ENCODE measurements around the gene CHST8.

The CHST8 gene

GRCh38 chr19:33689868-33690267 is 68.1 kb downstream of the CHST8 start:
- Histone ChIP-seq H3K4me1 (ENCODE audit: insufficient read depth, low read length) (no peaks in the 10 kb centered on the region), H3K4me3 (ENCODE audit: low read depth in 1 of 2, low read length in 2 of 2) (no peak overlapping the region), H3K79me2 (ENCODE audit: insufficient read depth, low read length) (no peaks in the 10 kb centered on the region), H2AFZ (ENCODE audit: low read depth, low read length) (no peak overlapping the region), H3K9me3 (ENCODE audit: insufficient read depth, low read length, severe bottlenecking) (no peaks in the 10 kb centered on the region), H3K36me3 (ENCODE audit: insufficient read depth, low read length) (no peaks in the 10 kb centered on the region), H3K4me2 (ENCODE audit: insufficient read depth, low read length) (no peak overlapping the region), H3K27me3 (ENCODE audit: insufficient read depth, low read length, poor library complexity) (no peaks in the 10 kb centered on the region), H4K20me1 (ENCODE audit: insufficient read depth, low read length) (no peaks in the 10 kb centered on the region), H3K9ac (ENCODE audit: low read depth, low read length) (no peak overlapping the region), H3K27ac (ENCODE audit: low read length) (no peak overlapping the region)
- no peak for DNase-seq
- no peak for ATAC-seq (ENCODE audit: insufficient read depth, low read depth)
- no peak for TF ChIP-seq CTCF (IDR thresholded peaks at IDR 0.05; ENCODE audit: borderline replicate concordance, extremely low read depth, low read length, poor library complexity, severe bottlenecking)
- no peak for TF ChIP-seq EZH2 (IDR thresholded peaks at IDR 0.05; ENCODE audit: borderline replicate concordance, low read depth, low read length, severe bottlenecking)

GRCh38 chr19:33690378-33691029 is 68.8 kb downstream of the CHST8 start:
- H2AFZ ChIP-seq (ENCODE audit: low read depth, low read length): no peak overlapping the region
- H3K4me2 ChIP-seq (ENCODE audit: insufficient read depth, low read length): no peak overlapping the region
- TF ChIP-seq EZH2 (IDR thresholded peaks at IDR 0.05; ENCODE audit: borderline replicate concordance, low read depth, low read length, severe bottlenecking) (no peak), CTCF (IDR thresholded peaks at IDR 0.05; ENCODE audit: borderline replicate concordance, extremely low read depth, low read length, poor library complexity, severe bottlenecking) (no peak)
- no peaks in the 10 kb centered on the region for H3K27me3 ChIP-seq (ENCODE audit: insufficient read depth, low read length, poor library complexity)
- H3K9ac ChIP-seq (ENCODE audit: low read depth, low read length): no peak overlapping the region
- DNase-seq: no peak
- no peaks in the 10 kb centered on the region for H4K20me1 ChIP-seq (ENCODE audit: insufficient read depth, low read length)
- H3K4me1 ChIP-seq (ENCODE audit: insufficient read depth, low read length): no peaks in the 10 kb centered on the region
- no peaks in the 10 kb centered on the region for H3K9me3 ChIP-seq (ENCODE audit: insufficient read depth, low read length, severe bottlenecking)
- H3K27ac ChIP-seq (ENCODE audit: low read length): no peak overlapping the region
- no peaks in the 10 kb centered on the region for H3K79me2 ChIP-seq (ENCODE audit: insufficient read depth, low read length)
- H3K36me3 ChIP-seq (ENCODE audit: insufficient read depth, low read length): no peaks in the 10 kb centered on the region
- no peak for ATAC-seq (ENCODE audit: insufficient read depth, low read depth)
- no peak overlapping the region for H3K4me3 ChIP-seq (ENCODE audit: low read depth in 1 of 2, low read length in 2 of 2)

GRCh38 chr19:33691030-33691427 is 69.3 kb downstream of the CHST8 start:
- DNase-seq: no peak
- Histone ChIP-seq H3K4me2 (ENCODE audit: insufficient read depth, low read length) (no peak overlapping the region), H3K27me3 (ENCODE audit: insufficient read depth, low read length, poor library complexity) (no peaks in the 10 kb centered on the region), H3K4me1 (ENCODE audit: insufficient read depth, low read length) (no peaks in the 10 kb centered on the region), H3K4me3 (ENCODE audit: low read depth in 1 of 2, low read length in 2 of 2) (no peak overlapping the region), H3K9ac (ENCODE audit: low read depth, low read length) (no peak overlapping the region), H3K27ac (ENCODE audit: low read length) (no peak overlapping the region), H3K79me2 (ENCODE audit: insufficient read depth, low read length) (no peaks in the 10 kb centered on the region), H4K20me1 (ENCODE audit: insufficient read depth, low read length) (no peaks in the 10 kb centered on the region), H3K36me3 (ENCODE audit: insufficient read depth, low read length) (no peaks in the 10 kb centered on the region), H3K9me3 (ENCODE audit: insufficient read depth, low read length, severe bottlenecking) (no peaks in the 10 kb centered on the region), H2AFZ (ENCODE audit: low read depth, low read length) (no peak overlapping the region)
- ATAC-seq (ENCODE audit: insufficient read depth, low read depth): no peak
- no peak for TF ChIP-seq EZH2 (IDR thresholded peaks at IDR 0.05; ENCODE audit: borderline replicate concordance, low read depth, low read length, severe bottlenecking)
- TF ChIP-seq CTCF (IDR thresholded peaks at IDR 0.05; ENCODE audit: borderline replicate concordance, extremely low read depth, low read length, poor library complexity, severe bottlenecking): no peak
